Testis (tissue), 2 donors: ENCODE data around the gene SIRPG.

Source experiments
- POLR2A ChIP-seq: fragments of 450-650 bp; IDR thresholded peaks from one replicate; pipeline ENCODE4 v1.6.1; 2017; ENCODE audit warnings: antibody characterized with exemption, mild to moderate bottlenecking, moderate library complexity
- TF ChIP-seq, protein P1 (sequence below), 3 experiments: fragments of 450-650 bp in 2 of 3; fragments of 200-600 bp in 1 of 3; sonication (generic) in 1 of 3; IDR thresholded peaks; one replicate each; pipeline ENCODE4 v1.5.1; 2016 to 2019; ENCODE audit warnings: antibody characterized with exemption in 3 of 3, mild to moderate bottlenecking in 2 of 3, moderate library complexity in 1 of 3

DNA sequence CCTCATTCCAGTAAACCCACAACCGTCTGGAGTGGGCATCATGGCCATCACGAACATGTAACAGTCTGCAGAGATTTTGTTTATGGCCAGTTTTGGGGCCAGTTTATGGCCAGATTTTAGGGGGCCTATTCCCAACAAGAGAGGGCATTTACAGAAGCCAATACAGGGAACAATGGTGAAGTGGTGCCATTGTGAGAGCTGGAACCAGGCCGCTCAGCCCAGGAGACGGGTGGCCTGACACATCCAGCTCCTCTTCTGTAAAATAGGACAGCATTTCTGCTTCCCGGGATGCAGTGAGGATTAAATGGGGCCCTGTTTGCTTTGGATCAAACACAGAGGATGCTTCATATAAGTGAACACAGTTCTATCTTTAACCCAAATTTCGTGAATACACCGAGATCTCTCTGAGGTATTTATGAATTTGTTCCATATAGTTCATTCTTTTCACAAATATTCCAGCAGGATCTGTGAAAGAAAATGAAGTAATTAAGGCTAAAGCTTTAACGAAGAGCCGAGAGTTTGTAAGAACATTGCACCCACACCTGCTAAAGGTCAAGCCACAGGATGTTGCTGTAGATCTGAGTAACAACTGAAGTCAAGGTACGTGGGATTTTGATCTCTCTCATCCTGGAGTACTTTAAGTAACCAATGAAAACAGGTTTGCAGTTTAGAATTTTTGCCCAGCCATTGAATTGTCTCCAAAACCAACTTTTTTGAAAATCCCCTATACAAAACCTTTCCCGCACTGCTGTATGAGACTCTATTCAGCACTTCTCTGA, 14.5 kb upstream of the SIRPG start:
- TF ChIP-seq, protein P1, sequence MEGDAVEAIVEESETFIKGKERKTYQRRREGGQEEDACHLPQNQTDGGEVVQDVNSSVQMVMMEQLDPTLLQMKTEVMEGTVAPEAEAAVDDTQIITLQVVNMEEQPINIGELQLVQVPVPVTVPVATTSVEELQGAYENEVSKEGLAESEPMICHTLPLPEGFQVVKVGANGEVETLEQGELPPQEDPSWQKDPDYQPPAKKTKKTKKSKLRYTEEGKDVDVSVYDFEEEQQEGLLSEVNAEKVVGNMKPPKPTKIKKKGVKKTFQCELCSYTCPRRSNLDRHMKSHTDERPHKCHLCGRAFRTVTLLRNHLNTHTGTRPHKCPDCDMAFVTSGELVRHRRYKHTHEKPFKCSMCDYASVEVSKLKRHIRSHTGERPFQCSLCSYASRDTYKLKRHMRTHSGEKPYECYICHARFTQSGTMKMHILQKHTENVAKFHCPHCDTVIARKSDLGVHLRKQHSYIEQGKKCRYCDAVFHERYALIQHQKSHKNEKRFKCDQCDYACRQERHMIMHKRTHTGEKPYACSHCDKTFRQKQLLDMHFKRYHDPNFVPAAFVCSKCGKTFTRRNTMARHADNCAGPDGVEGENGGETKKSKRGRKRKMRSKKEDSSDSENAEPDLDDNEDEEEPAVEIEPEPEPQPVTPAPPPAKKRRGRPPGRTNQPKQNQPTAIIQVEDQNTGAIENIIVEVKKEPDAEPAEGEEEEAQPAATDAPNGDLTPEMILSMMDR (IDR thresholded peaks at IDR 0.05) = no peak
- TF ChIP-seq POLR2A = no peak
